OCI-LY7 (cell line): ENCODE results near the gene MAP7D2.

Experiments
- EZH2phosphoT487 ChIP-seq: fragments of 200-600 bp; sonication (generic); IDR thresholded peaks from 2 replicates; pipeline ENCODE4 v1.6.1; 2018; ENCODE audit warnings: low read depth, borderline replicate concordance, mild to moderate bottlenecking, mixed run types, antibody characterized with exemption, low read length, moderate library complexity, mixed read lengths
- TF ChIP-seq, protein P1 (sequence below): fragments of 200-600 bp; sonication (generic); conservative IDR thresholded peaks from 2 replicates; pipeline ENCODE4 v1.5.1; 2014; ENCODE audit warnings: mild to moderate bottlenecking, antibody characterized with exemption, low read length, moderate library complexity, mixed read lengths

DNA sequence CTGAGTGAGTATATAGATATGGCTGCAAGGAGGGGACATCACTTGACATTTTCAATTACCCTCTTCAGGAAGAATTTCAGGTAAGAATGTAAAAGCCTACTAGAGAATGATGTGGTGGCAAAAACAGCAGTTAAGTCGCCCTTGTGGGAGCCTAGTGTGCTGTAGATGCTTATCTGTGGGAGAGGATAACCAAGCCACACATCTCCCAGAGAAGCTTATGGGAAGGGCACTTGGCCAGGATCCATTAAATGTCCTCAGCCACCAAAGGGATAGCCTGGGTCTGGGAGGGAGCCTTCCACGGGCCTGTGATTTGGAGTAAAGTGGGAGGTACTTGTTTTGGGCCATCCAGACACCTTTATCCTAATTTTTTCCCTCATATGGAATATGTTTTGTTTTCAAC, 84.5 kb downstream of the MAP7D2 start:
- TF ChIP-seq, protein P1, sequence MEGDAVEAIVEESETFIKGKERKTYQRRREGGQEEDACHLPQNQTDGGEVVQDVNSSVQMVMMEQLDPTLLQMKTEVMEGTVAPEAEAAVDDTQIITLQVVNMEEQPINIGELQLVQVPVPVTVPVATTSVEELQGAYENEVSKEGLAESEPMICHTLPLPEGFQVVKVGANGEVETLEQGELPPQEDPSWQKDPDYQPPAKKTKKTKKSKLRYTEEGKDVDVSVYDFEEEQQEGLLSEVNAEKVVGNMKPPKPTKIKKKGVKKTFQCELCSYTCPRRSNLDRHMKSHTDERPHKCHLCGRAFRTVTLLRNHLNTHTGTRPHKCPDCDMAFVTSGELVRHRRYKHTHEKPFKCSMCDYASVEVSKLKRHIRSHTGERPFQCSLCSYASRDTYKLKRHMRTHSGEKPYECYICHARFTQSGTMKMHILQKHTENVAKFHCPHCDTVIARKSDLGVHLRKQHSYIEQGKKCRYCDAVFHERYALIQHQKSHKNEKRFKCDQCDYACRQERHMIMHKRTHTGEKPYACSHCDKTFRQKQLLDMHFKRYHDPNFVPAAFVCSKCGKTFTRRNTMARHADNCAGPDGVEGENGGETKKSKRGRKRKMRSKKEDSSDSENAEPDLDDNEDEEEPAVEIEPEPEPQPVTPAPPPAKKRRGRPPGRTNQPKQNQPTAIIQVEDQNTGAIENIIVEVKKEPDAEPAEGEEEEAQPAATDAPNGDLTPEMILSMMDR = no peak
- TF ChIP-seq EZH2phosphoT487 = no peak
